ENCODE results near the gene SOWAHD.
"Not testable (repeated sequence)": the region's sequence is repeated elsewhere in the genome, so short reads cannot be mapped to it uniquely, and the experiment has no call there.

SOWAHD gene

DNA sequence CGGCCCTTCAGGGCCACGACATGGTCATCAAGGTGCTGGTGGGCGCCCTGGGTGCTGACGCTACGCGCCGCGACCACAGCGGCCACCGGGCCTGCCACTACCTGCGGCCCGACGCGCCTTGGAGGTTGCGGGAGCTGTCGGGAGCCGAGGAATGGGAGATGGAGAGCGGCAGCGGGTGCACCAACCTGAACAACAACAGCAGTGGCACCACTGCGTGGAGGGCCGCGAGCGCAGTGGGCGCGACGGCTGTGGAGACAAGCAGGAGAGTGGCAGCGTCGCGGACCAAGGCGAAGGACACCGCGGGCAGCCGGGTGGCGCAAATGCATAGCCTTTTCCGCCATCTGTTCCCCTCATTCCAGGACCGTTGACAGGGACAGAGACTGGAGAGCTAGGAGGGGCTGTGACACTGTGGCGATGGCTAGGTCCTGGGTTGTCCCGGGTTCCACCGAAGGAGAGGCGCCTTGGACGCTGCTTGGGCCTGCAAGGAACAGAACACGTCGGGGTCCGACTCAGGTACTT lies 919 bp downstream of the SOWAHD start:
- DNase-seq, result no peak

DNA sequence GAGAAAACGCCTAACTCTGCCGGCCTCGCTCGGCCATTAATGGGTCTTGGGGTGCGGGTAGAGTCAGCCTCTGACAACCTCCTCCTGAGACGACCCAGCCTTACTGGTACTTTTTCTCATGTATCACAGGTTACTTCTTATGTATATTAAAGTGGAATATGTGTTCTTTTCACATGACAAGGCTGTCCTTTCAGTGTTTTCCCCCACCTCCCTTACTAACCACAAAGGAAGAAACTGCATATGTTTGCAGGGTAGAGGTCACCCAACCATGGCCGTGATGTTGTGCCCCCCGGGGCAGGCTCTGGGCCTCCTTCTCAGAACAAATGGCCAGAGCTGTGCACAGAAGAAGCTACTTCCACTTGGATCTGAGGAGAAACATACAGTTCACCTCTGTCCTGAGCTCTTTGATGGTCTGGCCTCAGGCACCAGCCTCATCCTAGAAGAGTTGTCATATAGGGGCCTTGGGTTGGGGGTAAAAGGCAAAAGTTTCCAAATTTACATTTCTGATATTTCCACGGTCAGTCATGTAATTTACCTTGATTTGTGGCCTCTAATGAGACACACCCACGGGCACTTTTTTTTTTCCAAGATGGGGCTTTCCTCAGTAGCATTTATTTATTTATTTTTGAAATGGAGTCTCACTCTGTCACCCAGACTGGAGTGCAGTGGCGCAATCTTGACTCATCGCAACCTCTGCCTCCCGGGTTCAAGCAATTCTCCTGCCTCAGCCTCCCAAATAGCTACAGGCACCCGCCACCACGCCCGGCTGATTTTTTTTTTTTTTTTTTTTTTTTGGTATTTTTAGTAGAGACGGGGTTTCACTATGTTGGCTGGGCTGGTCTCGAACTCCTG lies 1.9 kb downstream of the SOWAHD start:
- no peak for DNase-seq

DNA sequence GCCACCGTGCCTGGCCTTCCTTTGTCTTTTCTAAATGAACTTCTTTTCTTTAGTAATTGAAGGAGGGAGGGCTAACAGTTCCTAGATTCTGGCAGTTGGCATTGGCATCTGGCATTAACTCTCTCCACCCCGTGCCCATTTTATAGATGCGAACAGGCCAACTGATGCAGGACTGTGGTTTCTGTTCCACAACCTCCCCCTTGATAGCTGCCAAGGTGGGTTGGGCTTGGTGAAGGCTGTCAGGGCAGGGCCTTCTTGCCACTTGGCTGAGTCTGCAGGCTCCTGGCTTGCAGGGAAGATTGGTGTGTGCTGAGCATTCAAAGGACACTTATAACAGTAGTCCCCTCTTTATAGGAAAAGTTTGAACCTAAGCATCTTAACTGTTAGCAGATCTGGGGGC lies 4.3 kb downstream of the SOWAHD start:
- DNase-seq, result no peak

- no peak for DNase-seq
Measured at GRCh38 chrX:119763181-119763580, 4.8 kb downstream of the SOWAHD start.

DNA sequence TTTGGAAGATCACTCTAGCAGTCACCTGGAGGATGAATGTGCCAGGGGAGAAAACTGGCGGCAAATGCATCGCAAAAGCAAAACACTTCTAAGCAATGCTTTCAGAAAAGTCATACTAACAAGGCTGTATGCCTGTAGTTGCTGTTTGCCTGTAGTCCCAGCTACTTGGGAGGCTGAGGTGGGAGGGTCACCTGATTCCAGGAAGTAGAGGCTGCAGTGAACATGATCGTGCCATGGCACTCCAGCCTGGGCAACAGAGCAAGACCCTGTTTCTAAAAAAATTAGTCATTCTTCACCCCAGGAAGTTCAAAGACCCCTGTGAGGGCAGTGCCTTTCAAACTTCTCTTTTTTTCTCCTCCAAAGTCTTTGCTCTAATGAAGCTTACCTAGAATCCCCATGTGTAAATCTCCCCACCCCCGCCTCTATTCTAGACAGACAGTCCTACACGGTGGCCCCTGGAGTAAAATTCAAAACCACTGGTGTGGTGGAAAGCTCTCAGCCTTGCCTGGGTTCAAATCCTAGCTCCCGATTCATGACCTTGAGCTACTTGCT lies 5.5 kb downstream of the SOWAHD start:
- no peak for DNase-seq

GRCh38 chrX:119768436-119768835 lies 10.0 kb downstream of the SOWAHD start:
- not testable (repeated sequence) for DNase-seq

- not testable (repeated sequence) for DNase-seq
Measured at GRCh38 chrX:119769388-119769787, 11.0 kb downstream of the SOWAHD start.

DNA sequence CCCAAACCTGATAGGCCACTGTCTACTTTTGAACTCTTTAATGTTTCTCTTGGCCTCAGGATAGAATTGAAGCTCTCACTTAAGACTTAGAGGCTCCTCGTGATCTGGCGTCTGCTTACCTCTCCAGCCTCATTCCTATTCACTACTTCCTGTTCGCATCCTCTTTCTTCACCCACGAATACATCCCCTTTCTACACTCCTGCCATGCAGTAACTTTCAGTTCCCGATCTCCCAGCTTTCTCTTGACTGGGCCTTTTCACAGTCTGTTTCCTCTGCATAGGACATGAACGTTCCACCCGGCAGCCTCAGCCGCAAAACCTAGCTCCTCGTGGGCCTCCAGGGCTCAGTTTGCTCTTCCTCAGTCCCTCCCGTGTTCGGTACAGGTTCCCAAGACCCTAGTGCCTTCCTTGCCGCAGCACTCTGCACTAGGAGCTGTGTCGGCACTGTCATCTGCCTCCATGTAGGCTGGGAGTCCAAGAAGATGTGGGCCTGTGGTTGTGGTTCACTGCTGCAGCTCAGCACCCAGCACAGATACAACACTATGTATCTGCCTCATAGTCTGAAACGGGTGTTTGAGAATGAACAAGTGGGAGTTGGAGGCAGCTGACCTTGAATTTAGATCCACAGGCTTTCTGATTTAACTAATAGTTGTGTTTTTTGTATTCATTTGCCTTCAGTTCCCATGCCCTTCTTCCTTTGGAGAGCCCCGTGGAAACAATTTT lies 17.3 kb downstream of the SOWAHD start:
- no peak for DNase-seq

DNA sequence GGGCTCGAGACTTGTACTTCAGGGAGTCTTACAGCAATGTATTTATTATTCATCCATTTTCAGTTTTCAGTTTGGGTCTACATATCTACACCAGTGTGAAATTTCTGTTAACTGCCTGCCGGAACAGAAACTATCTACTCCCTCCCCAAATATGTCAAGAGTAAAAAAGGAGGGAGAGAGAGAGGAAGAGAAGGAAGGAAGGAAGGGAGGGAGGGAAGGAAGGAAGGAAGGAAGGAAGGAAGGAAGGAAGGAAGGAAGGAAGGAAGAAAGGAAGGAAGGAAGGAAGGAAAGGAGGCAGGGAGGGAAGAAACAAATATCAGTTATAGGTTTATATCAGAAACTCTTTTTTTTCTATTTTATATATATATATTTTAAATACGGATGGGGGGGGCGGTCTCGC lies 20.4 kb downstream of the SOWAHD start:
- DNase-seq, result no peak

DNA sequence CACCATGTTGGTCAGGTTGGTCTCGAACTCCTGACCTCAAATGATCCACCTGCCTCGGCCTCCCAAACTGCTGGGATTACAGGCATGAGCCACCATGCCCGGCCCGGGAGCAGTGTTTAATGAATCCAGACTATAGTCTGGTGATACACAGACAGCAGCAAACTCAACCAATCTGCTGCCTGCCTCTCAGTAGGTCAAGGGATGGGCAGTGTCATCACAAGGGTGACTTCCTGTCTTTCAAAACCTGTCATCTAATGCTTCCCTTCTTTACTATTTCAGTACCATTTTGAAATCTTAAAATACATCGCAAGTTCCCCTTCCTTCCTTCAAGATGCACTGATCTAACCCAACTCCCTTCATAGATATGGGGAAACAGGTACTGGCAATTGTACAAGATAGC lies 24.6 kb downstream of the SOWAHD start:
- peak in 1 of 2 donors; percentile 26 for DNase-seq

- DNase-seq, result peak; percentile 51 to 62
Measured at GRCh38 chrX:119784747-119785446, 26.5 kb downstream of the SOWAHD start.

DNA sequence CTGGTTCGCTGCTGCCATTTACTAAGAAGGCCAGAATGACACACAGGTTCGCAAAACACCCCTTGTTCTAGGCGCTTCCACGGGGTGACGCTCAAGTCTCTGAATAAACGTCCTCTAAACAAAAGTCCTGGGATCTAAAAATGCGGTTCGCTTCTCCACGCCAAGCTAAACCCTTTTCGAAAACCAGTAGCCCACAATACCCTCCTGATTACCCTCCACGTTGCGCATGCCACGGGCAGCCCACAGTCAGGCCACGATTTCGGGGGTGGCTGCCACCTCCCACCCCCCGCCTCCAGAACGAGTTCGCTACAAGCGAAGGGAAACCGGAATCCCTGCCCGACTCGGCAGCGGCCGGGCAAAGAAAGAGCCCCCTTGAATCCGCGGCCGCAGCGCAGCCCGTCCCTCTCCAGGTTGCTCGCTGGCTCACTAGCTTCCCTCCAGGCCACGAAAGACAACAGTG lies 32.6 kb downstream of the SOWAHD start:
- peak; percentile 49 to 61 for DNase-seq

DNA sequence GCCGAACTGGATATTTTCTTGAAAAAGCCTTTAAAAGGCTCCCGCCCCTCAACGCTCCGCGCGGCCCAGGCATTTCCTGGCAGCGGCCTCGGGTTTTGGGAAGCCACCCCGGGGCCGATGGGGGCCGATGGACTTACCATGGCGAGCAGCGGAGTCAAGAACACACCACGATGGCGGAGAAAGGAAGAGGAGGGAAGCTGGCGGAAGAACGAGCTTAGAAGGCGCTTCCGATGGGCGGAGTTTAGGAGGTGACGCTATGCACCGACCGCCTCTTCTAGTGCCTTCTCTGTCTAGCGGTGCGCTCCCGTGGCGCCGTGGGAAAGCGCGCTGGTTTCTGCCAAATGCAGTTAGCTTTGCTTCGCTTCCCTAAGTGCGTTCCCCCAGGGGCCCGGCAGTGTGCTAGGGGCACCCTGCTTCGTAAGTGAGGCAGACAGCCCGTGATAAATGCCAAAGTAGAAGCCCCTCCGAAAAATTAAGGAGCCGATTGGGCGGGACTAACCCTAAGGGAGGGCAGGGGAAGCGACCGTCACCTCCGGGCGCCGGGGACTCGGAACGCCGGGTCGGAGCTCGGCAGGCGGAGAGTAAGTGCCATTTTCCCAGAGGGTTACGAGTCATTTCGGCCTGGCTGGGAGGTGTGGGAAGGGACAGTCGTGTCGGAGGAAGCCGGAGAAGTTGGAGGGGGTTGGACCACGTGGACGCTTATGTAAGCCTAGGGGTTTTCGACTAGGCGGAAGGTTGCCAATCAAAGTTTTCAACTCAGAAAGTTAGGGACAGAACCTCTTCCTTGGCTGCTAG lies 33.2 kb downstream of the SOWAHD start, which contains the start of gene RPL39:
TSS of gene RPL39 (minus strand) at position 194 of the 795 bp plus-strand sequence. CDS start at position 140, 54 bp downstream.
- peak; percentile 86 to 87 for DNase-seq

GRCh38 chrX:119801253-119802221 lies 43.1 kb downstream of the SOWAHD start:
- no peak for DNase-seq

GRCh38 chrX:119802546-119802945 lies 44.2 kb downstream of the SOWAHD start:
- no peak for DNase-seq

GRCh38 chrX:119808461-119808860 lies 50.1 kb downstream of the SOWAHD start:
- not testable (repeated sequence) for DNase-seq

DNA sequence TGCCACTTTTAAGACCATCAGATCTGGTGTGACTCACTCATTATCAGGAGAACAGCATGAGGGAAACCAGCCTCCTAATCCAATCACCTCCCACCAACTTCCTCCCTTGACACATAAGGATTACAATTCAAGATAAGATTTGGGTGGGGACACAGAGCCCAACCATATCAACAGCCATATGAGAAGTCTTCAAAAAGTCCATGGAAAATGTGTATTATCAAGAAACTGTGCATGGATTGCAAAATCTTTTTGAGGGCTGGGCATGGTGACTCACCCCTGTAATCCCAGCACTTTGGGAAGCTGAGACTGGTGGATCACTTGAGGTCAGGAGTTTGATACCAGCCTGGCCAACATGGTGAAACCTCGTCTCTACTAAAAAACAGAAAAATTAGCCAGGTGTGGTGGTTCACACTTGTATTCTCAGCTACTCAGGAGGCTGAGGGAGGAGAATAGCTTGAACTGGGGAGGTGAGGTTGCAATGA lies 50.8 kb downstream of the SOWAHD start:
- no peak for DNase-seq
